Kidney (tissue), 14 donors: Measurements from ENCODE around the gene GLRX. TPM values are rescaled to one million over a fixed set of nuclear protein-coding genes. Genes with fewer than 3 reads are reported as not detected.

Experiments used
- DNase-seq, 5 donors: peaks; one replicate each; pipeline ENCODE4 v3.0.0-alpha.2; 2013 to 2020
- FAIRE-seq: peaks from 2 replicates; lab custom pipeline; 2012; peaks lifted over from hg19 to GRCh38; lab: Jason Lieb, UNC
- H3K27ac ChIP-seq, 2 donors: one replicate each; pipeline ENCODE4 v1.7.0; 2013; ENCODE audit warnings: low read depth in 2 of 2, low read length in 2 of 2, inconsistent platforms in 1 of 2
- H3K27me3 ChIP-seq: one replicate; pipeline ENCODE4 v1.7.1; 2013; ENCODE audit warnings: low read length, inconsistent platforms; ENCODE audit not compliant: control insufficient read depth, insufficient read depth
- H3K36me3 ChIP-seq, 3 donors: one replicate each; pipeline versions ENCODE4 v1.7.0 to v1.7.1; 2013; ENCODE audit warnings: low read length in 3 of 3, control low read depth in 1 of 3, inconsistent platforms in 1 of 3; ENCODE audit not compliant: insufficient read depth in 3 of 3, control insufficient read depth in 2 of 3
- H3K4me1 ChIP-seq, 3 donors: one replicate each; pipeline versions ENCODE4 v1.7.0 to v1.7.1; 2013; ENCODE audit warnings: low read length in 3 of 3, inconsistent platforms in 1 of 3, low read depth in 1 of 3; ENCODE audit not compliant: control insufficient read depth in 2 of 3, insufficient read depth in 2 of 3
- H3K4me3 ChIP-seq, 3 donors: one replicate each; pipeline versions ENCODE4 v1.7.0 to v1.8.1; 2013; ENCODE audit warnings: low read length in 3 of 3, control low read depth in 1 of 3, inconsistent platforms in 1 of 3
- H3K9ac ChIP-seq, 3 donors: one replicate each; pipeline versions ENCODE4 v1.7.0 to v1.7.1; 2013; ENCODE audit warnings: low read length in 3 of 3, control low read depth in 1 of 3, inconsistent platforms in 1 of 3
- H3K9me3 ChIP-seq, 3 donors: one replicate each; pipeline versions ENCODE4 v1.7.0 to v1.7.1; 2013; ENCODE audit warnings: low read length in 3 of 3, control low read depth in 1 of 3, inconsistent platforms in 1 of 3; ENCODE audit not compliant: control insufficient read depth in 2 of 3, insufficient read depth in 1 of 3
- CTCF ChIP-seq: IDR thresholded peaks from 3 replicates; pipeline ENCODE4 v1.5.1; 2012; ENCODE audit warnings: mild to moderate bottlenecking, moderate library complexity, borderline replicate concordance; ENCODE audit not compliant: insufficient read depth; ENCODE audit errors: extremely low read depth
- intact Hi-C: fragments of 100-400 bp; cut with DNase I; formaldehyde crosslinking; loops from one replicate; pipeline ENCODE4 v1.11.1; 2022
- polyA plus RNA-seq: library from polyadenylated mRNA; stranded (reverse); fragments of 350-450 nt; fragmentation: Illumina TruSeq; extraction: RNeasy Lipid Tissue Mini Kit (QIAGEN cat#74804); gene quantifications from one replicate; pipeline ENCODE4 v1.2.3, GENCODE V29; 2014; ENCODE audit warnings: low read depth, low replicate concordance; ENCODE audit not compliant: insufficient read depth
- total RNA-seq: library from RNA; stranded (reverse); fragmentation: NEBNext Ultra II Directional; extraction: Animal tissue kit (Norgen Biotek cat#: 25700); gene quantifications from one replicate; pipeline ENCODE4 v1.2.1, GENCODE V29; 2021
- donor health status: control.
- donor health status: control.
- donor health status: control.
- donor health status: control.
- donor health status: control.
- donor health status: DM: yes; HTN: yes; CAD: no.
- donor health status: Normal renal cell carcinoma (clear cell type).

GLRX gene
- total and polyA plus RNA-seq, 2 donors from 2014 or later: 57.4 to 324 TPM

- DNase-seq (no peak), FAIRE-seq (no peak)
- Histone ChIP-seq H3K27ac (peak overlapping the region; percentile 61 to 71), H3K27me3 (no peaks in the 10 kb centered on the region), H3K9ac (no peak overlapping the region), H3K4me3 (no peak overlapping the region), H3K4me1 (peaks cover 0 to 52% (median 34%) of the 10 kb centered on the region in 3 donors), H3K9me3 (no peaks in the 10 kb centered on the region), H3K36me3 (no peaks in the 10 kb centered on the region)
- intact Hi-C loops: no loop called here
- TF ChIP-seq CTCF: no peak
These were observed 14.4 kb downstream of the GLRX start for GRCh38 chr5:95808013-95808685.

- Histone ChIP-seq H3K36me3 (no peaks in the 10 kb centered on the region), H3K27me3 (no peaks in the 10 kb centered on the region), H3K9me3 (no peaks in the 10 kb centered on the region), H3K9ac (no peak overlapping the region), H3K27ac (no peak overlapping the region), H3K4me3 (no peak overlapping the region), H3K4me1 (peaks cover 0 to 64% (median 38%) of the 10 kb centered on the region in 3 donors)
- intact Hi-C loops: no loop called here
- DNase-seq (no peak), FAIRE-seq (no peak)
- no peak for TF ChIP-seq CTCF
These were observed 15.8 kb downstream of the GLRX start for GRCh38 chr5:95806687-95807086.

- intact Hi-C loops: no loop called here
- TF ChIP-seq CTCF: no peak
These were observed 17.6 kb downstream of the GLRX start for GRCh38 chr5:95804736-95805539.

More at GRCh38 chr5:95804736-95805539, 17.6 kb downstream of the GLRX start:
- H3K9me3 ChIP-seq: no peaks in the 10 kb centered on the region
- FAIRE-seq (no peak), DNase-seq (no peak)
- H3K4me3 ChIP-seq: no peak overlapping the region
- H3K27ac ChIP-seq: peak overlapping the region; percentile 75 to 87
- H3K4me1 ChIP-seq: peaks cover 0 to 63% (median 38%) of the 10 kb centered on the region in 3 donors
- H3K36me3 ChIP-seq: no peaks in the 10 kb centered on the region
- H3K27me3 ChIP-seq: no peaks in the 10 kb centered on the region
- no peak overlapping the region for H3K9ac ChIP-seq
